HEK293 (cell line): ENCODE results near the gene TNRC6A.

ENCODE experiments used
- HOXC10 ChIP-seq: sonication (generic); formaldehyde crosslinking; IDR thresholded peaks from 2 replicates; pipeline ENCODE4 v1.8.1; 2023; ENCODE audit warnings: mild to moderate bottlenecking, missing genetic modification reagents
- MEIS1 ChIP-seq: sonication (generic); formaldehyde crosslinking; IDR thresholded peaks from 2 replicates; pipeline ENCODE4 v1.8.1; 2022; ENCODE audit warnings: missing genetic modification reagents, mild to moderate bottlenecking, borderline replicate concordance
- PRDM2 ChIP-seq: fragments of 450-650 bp; formaldehyde crosslinking; IDR thresholded peaks from 2 replicates; pipeline ENCODE4 v1.5.1; 2016; ENCODE audit warnings: missing biosample characterization, missing genetic modification characterization, borderline replicate concordance
- TSHZ1 ChIP-seq: fragments of 450-650 bp; formaldehyde crosslinking; IDR thresholded peaks from 2 replicates; pipeline ENCODE4 v1.5.1; 2016; ENCODE audit warnings: missing biosample characterization, missing genetic modification characterization, borderline replicate concordance
- WT1 ChIP-seq: fragments of 450-650 bp; formaldehyde crosslinking; IDR thresholded peaks from 2 replicates; pipeline ENCODE4 v1.5.1; 2016; ENCODE audit warnings: missing biosample characterization, missing genetic modification characterization
- YY1 ChIP-seq: fragments of 450-650 bp; formaldehyde crosslinking; IDR thresholded peaks from 2 replicates; pipeline ENCODE4 v1.5.1; 2018; ENCODE audit warnings: missing biosample characterization, missing genetic modification characterization
- ZNF114 ChIP-seq: fragments of 450-650 bp; formaldehyde crosslinking; IDR thresholded peaks from 2 replicates; pipeline ENCODE4 v1.5.0; 2017; ENCODE audit warnings: missing biosample characterization, missing genetic modification characterization
- ZNF214 ChIP-seq: fragments of 450-650 bp; formaldehyde crosslinking; IDR thresholded peaks from 2 replicates; pipeline ENCODE4 v1.5.1; 2017; ENCODE audit warnings: missing biosample characterization, mild to moderate bottlenecking, missing genetic modification characterization, borderline replicate concordance
- ZNF221 ChIP-seq: fragments of 450-650 bp; formaldehyde crosslinking; IDR thresholded peaks from 2 replicates; pipeline ENCODE4 v1.5.1; 2017; ENCODE audit warnings: missing biosample characterization, missing genetic modification characterization, borderline replicate concordance
- ZNF266 ChIP-seq: fragments of 450-650 bp; formaldehyde crosslinking; IDR thresholded peaks from 2 replicates; pipeline ENCODE4 v1.5.1; 2016; ENCODE audit warnings: missing biosample characterization, missing genetic modification characterization, low read depth
- ZNF354C ChIP-seq: fragments of 450-650 bp; formaldehyde crosslinking; IDR thresholded peaks from 2 replicates; pipeline ENCODE4 v1.5.1; 2016; ENCODE audit warnings: missing biosample characterization, missing genetic modification characterization, low read depth, borderline replicate concordance
- ZNF510 ChIP-seq: fragments of 450-650 bp; formaldehyde crosslinking; IDR thresholded peaks from 2 replicates; pipeline ENCODE4 v1.5.1; 2018; ENCODE audit warnings: mild to moderate bottlenecking, missing genetic modification characterization, missing biosample characterization; ENCODE audit not compliant: insufficient replicate concordance
- ZNF529 ChIP-seq: fragments of 450-650 bp; formaldehyde crosslinking; IDR thresholded peaks from 2 replicates; pipeline ENCODE4 v1.5.1; 2017; ENCODE audit warnings: missing genetic modification characterization, missing biosample characterization; ENCODE audit not compliant: insufficient replicate concordance
- ZXDB ChIP-seq: fragments of 450-650 bp; formaldehyde crosslinking; IDR thresholded peaks from 2 replicates; pipeline ENCODE4 v1.5.1; 2016; ENCODE audit warnings: missing biosample characterization, missing genetic modification characterization
- TF ChIP-seq, protein P1 (sequence below): fragments of 450-650 bp; formaldehyde crosslinking; IDR thresholded peaks from 2 replicates; pipeline ENCODE4 v1.5.1; 2016; ENCODE audit warnings: missing biosample characterization, missing genetic modification characterization
- TF ChIP-seq, protein P2 (sequence below): fragments of 450-650 bp; formaldehyde crosslinking; IDR thresholded peaks from 2 replicates; pipeline ENCODE4 v1.5.1; 2017; ENCODE audit warnings: missing biosample characterization, missing genetic modification characterization
- TF ChIP-seq, protein P3 (sequence below): fragments of 450-650 bp; formaldehyde crosslinking; IDR thresholded peaks from 2 replicates; pipeline ENCODE4 v1.5.1; 2016; ENCODE audit warnings: missing biosample characterization, missing genetic modification characterization
- TF ChIP-seq, protein P4 (sequence below): fragments of 450-650 bp; formaldehyde crosslinking; IDR thresholded peaks from 2 replicates; pipeline ENCODE4 v1.5.1; 2017; ENCODE audit warnings: missing biosample characterization, mild to moderate bottlenecking, missing genetic modification characterization, moderate library complexity
- TF ChIP-seq, protein P5 (sequence below): fragments of 450-650 bp; formaldehyde crosslinking; IDR thresholded peaks from 2 replicates; pipeline ENCODE4 v1.5.1; 2016; ENCODE audit warnings: missing biosample characterization, missing genetic modification characterization

The TNRC6A gene

GRCh38 chr16:24729243-24729950 lies at the start of gene TNRC6A (continued):
- TF ChIP-seq, protein P1, sequence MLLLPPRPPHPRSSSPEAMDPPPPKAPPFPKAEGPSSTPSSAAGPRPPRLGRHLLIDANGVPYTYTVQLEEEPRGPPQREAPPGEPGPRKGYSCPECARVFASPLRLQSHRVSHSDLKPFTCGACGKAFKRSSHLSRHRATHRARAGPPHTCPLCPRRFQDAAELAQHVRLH (tag by site-specific recombination) = peak; percentile 95
- no peak for TF ChIP-seq ZNF114
- peak; percentile 86 for TF ChIP-seq YY1 (tag by site-specific recombination)
- no peak for TF ChIP-seq HOXC10 (CRISPR knock-in tag)
- TF ChIP-seq WT1 = no peak
- TF ChIP-seq ZNF214 = no peak
- TF ChIP-seq, protein P2, sequence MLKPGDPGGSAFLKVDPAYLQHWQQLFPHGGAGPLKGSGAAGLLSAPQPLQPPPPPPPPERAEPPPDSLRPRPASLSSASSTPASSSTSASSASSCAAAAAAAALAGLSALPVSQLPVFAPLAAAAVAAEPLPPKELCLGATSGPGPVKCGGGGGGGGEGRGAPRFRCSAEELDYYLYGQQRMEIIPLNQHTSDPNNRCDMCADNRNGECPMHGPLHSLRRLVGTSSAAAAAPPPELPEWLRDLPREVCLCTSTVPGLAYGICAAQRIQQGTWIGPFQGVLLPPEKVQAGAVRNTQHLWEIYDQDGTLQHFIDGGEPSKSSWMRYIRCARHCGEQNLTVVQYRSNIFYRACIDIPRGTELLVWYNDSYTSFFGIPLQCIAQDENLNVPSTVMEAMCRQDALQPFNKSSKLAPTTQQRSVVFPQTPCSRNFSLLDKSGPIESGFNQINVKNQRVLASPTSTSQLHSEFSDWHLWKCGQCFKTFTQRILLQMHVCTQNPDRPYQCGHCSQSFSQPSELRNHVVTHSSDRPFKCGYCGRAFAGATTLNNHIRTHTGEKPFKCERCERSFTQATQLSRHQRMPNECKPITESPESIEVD (tag by site-specific recombination) = no peak
- TF ChIP-seq, protein P3, sequence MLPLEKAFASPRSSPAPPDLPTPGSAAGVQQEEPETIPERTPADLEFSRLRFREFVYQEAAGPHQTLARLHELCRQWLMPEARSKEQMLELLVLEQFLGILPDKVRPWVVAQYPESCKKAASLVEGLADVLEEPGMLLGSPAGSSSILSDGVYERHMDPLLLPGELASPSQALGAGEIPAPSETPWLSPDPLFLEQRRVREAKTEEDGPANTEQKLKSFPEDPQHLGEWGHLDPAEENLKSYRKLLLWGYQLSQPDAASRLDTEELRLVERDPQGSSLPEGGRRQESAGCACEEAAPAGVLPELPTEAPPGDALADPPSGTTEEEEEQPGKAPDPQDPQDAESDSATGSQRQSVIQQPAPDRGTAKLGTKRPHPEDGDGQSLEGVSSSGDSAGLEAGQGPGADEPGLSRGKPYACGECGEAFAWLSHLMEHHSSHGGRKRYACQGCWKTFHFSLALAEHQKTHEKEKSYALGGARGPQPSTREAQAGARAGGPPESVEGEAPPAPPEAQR = no peak
- TF ChIP-seq ZNF354C = no peak
- no peak for TF ChIP-seq PRDM2 (tag by site-specific recombination)
- TF ChIP-seq MEIS1 (CRISPR knock-in tag) = no peak
- TF ChIP-seq TSHZ1 = no peak
- no peak for TF ChIP-seq ZNF221
- peak; percentile 89 for TF ChIP-seq ZXDB (tag by site-specific recombination)
- TF ChIP-seq ZNF510 (tag by site-specific recombination) = no peak
- TF ChIP-seq, protein P4, sequence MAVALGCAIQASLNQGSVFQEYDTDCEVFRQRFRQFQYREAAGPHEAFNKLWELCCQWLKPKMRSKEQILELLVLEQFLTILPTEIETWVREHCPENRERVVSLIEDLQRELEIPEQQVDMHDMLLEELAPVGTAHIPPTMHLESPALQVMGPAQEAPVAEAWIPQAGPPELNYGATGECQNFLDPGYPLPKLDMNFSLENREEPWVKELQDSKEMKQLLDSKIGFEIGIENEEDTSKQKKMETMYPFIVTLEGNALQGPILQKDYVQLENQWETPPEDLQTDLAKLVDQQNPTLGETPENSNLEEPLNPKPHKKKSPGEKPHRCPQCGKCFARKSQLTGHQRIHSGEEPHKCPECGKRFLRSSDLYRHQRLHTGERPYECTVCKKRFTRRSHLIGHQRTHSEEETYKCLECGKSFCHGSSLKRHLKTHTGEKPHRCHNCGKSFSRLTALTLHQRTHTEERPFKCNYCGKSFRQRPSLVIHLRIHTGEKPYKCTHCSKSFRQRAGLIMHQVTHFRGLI (tag by site-specific recombination) = 0 out of 2 replicates have a peak, but pooled peaks have one; percentile 40
- TF ChIP-seq, protein P5, sequence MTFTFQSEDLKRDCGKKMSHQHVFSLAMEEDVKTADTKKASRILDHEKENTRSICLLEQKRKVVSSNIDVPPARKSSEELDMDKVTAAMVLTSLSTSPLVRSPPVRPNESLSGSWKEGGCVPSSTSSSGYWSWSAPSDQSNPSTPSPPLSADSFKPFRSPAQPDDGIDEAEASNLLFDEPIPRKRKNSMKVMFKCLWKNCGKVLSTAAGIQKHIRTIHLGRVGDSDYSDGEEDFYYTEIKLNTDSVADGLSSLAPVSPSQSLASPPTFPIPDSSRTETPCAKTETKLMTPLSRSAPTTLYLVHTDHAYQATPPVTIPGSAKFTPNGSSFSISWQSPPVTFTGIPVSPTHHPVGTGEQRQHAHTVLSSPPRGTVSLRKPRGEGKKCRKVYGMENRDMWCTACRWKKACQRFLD (tag by site-specific recombination) = no peak
- TF ChIP-seq ZNF529 (tag by site-specific recombination) = no peak
- TF ChIP-seq ZNF266 = no peak
